Erythroblast (primary cell): Measurements from ENCODE around the gene ZFR.

Experiments
- DNase-seq, 2 experiments: peaks; one replicate each; lab custom pipeline; 2025; lab: John Stamatoyannopoulos, UW
- GATA1 ChIP-seq: IDR thresholded peaks from 2 replicates; pipeline ENCODE4 v1.6.1; 2011; ENCODE audit warnings: low read depth, mild to moderate bottlenecking, control low read depth, low read length, moderate library complexity
- POLR2A ChIP-seq: IDR thresholded peaks from 2 replicates; pipeline ENCODE4 v1.6.1; 2011; ENCODE audit warnings: mild to moderate bottlenecking, low read length

ZFR gene

DNA sequence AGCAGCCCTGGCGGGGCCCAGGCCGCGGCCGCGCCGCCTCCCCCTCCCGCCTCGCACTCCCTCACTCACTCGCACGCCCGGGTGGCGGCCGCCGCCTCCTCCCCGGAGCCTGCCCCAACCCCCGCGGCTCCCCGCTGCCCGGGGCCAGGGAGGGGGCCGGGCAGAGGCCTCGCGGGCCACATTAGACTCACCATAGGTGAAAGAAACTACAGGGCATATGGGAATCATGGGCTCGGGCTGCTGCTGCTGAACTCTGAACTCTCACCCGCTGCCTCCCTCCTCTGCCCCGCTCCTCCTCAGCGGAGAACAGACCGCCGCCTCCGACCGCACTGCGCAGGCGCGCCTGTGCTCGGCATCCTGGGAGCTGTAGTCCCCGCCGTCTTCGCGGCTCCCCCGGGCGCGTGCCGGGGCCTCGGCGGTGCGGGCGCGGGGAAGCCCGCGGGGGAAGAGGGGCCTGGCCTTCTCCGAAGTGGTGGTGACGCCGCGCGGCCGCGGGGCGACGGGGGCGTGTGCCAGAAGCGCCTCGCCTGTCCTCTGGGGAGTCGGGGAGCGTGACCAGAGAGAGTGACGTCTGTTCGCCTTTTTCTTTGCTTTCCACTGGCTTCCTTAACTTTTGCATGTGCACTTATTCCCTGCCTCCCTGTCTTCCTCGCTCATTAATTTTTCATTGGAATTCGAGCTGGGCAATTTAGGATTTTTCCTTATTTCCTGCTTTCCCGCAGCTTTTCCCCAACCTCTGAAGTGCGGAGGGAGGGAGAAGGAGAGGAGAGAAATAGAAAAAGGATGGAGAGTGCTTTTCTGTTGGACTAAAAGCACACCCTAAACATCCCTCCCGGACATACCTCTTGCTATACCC is at the start of gene ZFR:
TSS of gene ZFR (minus strand) at position 310 of the 856 bp plus-strand sequence. CDS start at position 228, 82 bp downstream.
- TF ChIP-seq POLR2A = peak; percentile 70
- no peak for TF ChIP-seq GATA1
- peak; percentile 91 to 93 for DNase-seq

DNA sequence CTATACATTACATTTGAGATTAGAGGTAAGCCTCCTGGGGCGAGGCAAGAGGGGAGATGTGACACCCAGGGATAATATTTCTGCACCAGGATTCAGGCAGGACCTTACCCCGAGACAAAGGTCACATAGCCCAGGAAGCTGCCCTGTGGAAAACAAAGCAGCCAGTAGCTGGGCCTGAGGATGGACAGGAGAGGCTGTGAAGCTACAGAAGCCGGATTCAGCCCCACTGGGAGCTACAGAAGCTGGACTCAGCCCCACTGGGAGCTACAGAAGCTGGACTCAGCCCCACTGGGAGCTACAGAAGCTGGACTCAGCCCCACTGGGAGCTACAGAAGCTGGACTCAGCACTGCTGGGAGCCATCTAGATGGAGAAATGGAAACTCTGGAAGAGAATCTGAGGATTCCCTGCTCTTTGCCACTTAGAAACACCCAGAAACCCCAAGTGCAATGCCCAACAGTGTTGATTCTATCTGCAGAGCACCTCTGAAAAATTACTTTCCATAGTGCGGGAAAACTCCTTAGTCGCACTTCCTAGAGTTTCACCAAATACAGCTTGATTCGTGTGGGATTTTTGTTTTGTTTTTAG is 46.5 kb upstream of the ZFR start:
- DNase-seq = no peak
- TF ChIP-seq POLR2A = no peak
- TF ChIP-seq GATA1 = no peak

DNA sequence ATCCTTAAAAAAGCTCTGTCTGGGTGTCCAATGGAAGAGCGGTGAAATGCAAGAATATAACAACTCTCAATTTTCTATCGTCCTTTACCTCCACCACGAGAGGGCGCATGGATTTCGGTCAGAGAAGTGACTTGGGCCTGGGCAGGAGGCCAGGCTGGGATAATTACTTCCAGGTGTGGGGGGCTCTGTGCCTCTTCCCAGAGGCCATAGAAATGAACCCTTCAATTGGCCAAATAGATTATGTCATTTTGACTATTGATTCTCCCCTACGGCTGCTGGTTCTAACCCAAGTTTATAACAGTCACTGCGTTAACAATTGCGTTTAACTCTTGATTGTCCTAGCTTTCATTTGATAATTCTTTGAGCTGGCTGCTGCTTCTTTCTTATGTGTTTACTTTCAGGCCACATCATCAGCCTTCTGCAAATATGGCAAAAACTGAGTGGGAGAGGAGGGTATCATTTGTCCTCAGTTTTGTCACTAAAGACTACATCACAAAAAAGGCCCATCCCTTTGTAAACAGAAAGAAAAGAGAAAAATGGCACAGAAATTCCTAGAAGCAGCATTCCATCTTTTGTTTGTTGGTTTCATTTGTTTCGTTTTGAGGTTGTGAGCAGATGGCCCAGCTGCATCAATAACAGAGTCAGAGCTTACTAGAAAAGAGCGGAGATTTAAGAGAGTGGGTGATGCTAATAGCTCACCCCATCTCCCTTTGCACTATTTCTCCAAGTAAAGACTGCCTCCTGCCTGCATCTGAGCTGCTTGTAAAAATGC is 45.4 kb upstream of the ZFR start:
- peak; percentile 67 to 78 for DNase-seq
- TF ChIP-seq GATA1 (no peak), POLR2A (no peak)

DNA sequence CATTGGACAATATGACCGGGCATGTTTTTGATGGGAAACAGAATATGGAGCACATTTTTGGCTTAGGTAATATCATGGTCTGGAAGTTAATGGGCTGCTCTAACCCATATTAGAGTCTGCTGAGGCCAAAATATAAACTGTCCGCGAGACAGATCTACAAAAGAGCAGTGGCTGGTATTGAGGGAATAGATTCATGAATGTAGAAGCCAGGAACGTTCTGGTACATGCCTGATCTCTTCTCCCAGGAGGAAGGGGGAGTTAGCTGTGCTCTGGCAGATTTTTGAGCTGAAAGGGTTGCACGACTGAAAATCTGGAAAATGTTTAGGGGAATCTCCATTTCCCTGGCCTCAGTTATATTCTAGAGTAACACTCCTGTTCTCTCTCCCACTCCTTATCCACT is 42.9 kb upstream of the ZFR start:
- no peak for TF ChIP-seq GATA1
- no peak for TF ChIP-seq POLR2A
- DNase-seq = no peak

DNA sequence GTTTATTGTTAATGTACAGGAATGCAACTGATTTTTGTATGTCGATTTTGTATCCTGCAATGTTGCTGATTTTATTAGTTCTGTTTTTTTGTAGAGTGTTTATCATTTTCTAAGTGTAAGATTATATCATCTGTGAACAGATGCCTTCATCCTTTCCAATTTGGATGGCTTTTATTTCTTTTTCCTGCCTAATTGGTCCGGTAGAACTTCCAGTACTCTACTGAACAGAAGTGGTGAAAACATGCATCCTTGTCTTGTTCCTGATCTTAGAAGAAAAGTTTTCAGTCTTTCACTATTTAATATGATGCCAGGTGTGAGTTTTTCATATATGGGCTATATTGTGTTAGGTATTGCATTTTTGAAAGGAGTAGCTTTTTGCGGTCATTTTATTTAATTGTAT is 42.5 kb upstream of the ZFR start:
- TF ChIP-seq GATA1 = no peak
- no peak for TF ChIP-seq POLR2A

DNA sequence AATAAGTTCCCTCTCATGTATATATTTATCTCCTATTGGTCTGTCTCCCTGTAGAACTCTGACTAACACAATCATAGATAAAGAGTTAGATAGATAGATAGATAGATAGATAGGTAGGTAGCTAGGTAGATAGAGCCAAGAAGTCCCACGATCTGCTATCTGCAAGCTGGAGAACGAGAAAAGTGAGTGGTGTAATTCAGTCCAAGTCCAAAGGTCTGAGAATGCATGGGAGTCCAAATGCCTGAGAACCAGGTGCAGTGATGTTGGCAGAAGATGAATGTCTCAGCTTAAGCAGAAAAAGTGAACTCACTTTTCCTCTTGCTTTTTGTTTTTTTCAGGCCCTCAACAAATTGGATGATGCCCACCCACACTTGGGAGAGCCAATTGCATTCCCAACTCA is 37.7 kb upstream of the ZFR start:
- TF ChIP-seq GATA1 (no peak), POLR2A (no peak)
- no peak for DNase-seq

More for the DNA sequence above, 42.5 kb upstream of the ZFR start:
- DNase-seq = no peak

DNA sequence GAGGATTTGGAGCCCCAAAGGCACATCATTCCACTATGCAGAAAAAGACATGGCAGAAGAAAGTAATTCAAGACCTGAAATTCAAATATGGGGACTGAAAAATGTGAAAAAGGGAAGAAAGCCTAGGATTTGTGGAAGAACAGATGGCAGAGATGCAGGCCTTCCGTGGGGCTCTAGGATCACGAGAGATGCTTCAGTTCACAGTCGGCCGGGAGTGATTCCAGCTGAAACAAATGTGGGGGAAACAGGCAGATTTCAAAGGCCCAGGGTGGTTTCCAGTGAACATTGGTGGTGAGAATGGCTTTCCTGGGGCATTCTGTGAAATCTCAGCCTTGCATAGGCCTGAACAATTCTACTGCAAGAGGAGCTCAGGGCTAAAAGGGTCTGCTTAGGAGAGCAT is 34.6 kb upstream of the ZFR start:
- DNase-seq = no peak
- TF ChIP-seq GATA1 = no peak
- TF ChIP-seq POLR2A = no peak

DNA sequence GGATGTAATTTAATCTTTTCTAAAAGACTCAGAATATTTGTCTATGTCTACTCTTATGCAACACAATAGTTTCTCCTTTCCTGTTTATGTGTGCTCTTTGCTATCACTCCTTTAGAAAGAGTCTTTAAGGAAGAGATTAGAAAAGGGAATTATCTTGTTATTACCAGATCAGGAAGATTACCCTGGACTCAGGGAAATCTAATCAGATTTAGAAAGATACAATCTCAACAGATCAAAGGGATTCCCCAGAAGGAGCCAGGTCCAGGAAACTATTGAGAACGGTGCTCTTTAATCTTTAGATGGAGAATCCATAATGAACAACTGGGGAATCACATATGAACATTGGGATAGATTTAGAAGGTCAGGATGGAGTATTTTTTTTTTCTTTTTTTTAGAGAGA is 32.4 kb upstream of the ZFR start:
- TF ChIP-seq POLR2A (no peak), GATA1 (no peak)
- DNase-seq = no peak

DNA sequence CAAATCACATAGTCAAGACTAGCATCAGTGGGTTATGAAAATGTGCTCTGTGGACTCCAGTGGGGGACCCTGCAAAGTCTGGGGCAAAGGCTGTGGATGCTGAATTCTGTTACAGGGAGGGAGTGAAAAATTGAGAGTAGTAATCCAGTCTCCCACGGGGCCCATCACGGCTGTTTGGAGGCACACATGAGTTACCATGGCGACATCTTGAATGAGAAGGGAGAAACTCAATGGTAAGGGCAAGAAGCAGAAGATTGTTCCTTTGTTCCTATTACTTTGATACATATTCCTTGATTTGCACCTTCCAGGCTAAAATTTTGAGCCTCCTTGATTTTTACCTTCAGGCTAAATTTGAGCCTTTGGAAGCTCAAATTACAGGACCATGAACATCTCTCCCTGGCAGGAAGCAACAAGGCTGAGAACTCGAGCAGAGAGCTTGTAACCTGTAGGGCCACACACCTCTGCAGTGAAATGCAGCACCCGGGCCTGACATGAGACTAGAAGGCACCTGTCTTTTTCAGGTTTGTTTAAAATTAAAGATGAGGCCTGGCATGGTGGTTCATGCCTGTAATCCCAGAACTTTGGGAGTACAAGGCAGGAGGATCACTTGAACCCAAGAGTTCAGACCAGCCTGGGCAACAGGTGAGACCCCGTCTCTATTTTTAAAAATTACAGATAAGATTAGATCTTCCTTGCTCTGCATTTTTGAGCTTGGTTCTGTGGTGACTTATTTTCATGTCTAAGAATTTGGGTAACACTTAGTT is 31.0 kb upstream of the ZFR start:
- DNase-seq = no peak
- TF ChIP-seq GATA1 = no peak
- no peak for TF ChIP-seq POLR2A

DNA sequence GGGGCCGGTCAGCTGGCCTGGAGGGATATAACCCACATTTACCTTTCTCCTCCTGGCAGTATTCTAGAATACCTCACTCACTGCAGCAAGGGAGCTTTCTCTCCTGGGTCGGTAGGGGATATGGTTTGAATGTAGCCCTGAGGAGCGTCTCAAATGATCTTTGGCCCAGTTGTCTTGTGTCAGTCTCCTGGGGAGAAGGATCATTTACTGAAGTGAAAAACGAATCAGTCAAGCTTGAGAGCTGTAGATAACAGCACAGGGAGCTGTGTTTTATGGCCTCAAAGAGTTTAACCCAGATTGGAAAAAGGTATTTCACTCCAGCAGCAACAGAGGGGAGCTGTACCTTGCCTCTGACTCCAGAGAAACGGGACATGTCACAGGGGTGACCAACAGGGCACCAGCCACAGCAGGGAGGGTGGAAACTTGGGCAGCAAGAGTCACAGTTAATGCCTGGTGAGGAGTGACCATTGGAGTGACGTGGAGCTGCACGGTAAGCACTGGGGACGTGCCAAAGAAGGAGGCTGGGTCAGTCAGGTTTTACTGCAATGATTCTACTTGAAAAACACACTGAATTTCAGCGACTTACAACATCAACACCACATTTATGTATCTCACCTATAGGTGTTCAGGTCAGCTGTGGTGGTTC is 29.8 kb upstream of the ZFR start:
- TF ChIP-seq GATA1 = no peak
- no peak for TF ChIP-seq POLR2A
- DNase-seq = no peak

DNA sequence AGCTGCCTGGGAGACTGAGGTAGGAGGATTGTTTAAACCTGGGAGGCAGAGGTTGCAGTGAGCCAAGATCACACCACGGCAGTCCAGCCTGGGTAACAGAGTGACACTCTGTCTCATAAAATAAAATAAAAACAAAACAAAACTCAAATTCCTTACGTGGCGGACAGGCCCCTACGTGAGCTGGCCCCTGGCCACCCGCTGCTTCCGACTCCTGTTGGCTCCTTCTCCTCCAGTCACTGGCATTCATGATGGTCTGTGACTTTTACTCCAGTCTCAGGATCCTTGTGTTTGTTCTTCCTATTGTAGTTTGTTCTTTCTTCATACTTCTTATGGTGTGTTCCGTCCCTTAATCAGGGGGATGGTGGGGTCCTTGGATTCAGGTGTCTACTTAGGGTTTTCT is 28.5 kb upstream of the ZFR start:
- no peak for DNase-seq
- TF ChIP-seq GATA1 (no peak), POLR2A (no peak)

DNA sequence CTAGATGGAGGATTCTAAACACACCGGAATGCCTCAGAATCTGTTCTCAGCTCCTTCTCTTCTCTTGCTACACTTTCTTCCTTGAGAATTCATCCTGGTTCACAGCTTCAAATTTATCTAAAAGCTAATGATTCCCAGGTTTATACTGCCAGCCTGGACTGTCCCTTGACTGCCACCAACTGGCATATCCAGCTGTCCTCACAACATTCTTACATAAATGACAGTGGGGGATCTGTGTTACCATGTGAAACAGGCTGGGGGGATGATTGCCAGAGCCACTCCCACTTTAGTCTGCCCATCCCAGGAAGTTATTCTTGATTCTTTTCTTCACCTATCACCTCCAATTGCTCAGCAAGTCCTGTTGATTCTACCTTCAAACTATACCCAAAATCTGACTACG is 27.2 kb upstream of the ZFR start:
- no peak for DNase-seq
- TF ChIP-seq POLR2A (no peak), GATA1 (no peak)

DNA sequence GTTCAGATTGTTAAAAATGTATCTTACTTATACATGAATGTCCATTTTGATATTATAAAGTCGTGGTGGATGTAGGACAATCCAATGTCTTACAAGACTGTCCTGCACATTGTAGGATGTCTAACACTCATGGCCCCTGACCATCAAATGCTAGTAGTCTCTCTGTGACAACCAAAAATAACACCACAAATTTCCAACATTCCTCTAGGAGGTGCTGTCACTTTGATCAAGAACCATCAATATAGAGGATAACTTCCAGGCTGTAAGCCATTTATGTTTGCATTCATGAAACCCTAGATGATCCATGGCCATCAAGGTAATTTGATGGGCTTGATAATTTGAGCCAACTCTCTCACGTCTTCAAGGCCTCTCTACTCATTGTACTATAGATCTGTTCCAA is 20.5 kb upstream of the ZFR start:
- no peak for TF ChIP-seq GATA1
- TF ChIP-seq POLR2A = no peak
- no peak for DNase-seq

DNA sequence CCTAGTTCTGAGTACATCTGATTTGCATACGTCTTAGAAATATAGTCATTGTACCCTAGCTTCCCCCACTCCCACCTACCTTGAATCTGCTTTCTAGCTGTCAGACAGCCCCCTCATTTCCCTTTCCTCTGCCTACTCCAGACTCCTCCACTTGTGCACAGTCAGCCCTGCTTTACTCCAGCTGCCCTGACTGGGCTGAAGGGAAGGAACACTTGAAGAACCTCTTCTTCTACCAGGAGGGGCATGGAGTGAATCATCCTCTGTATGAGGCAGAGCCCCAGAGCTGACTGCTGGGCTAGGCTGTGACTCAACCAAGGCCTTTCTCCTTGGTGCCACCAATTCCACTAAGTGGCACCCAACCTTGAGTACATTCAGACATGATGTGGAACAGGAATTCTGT is 18.1 kb upstream of the ZFR start:
- TF ChIP-seq POLR2A (no peak), GATA1 (no peak)
- DNase-seq = peak in 1 of 2 experiments; percentile 4
